CD1c-positive myeloid dendritic cell (primary cell): Measurements from ENCODE around the gene SASS6.

Source experiments
- DNase-seq: peaks from one replicate; pipeline ENCODE4 v3.0.0-alpha.2; 2016; ENCODE audit errors: extremely low spot score

The SASS6 gene

GRCh38 chr1:100132566-100133477, at the start of gene SASS6, which contains the start of gene TRMT13:
Gene SASS6 (minus strand): TSS chr1:100132930. CDS start chr1:100132814, 116 bp downstream.
Gene TRMT13 (plus strand): TSS chr1:100133163. CDS start chr1:100133169, 6 bp downstream.
- DNase-seq: peak; percentile 97

GRCh38 chr1:100178091-100178490, 45.4 kb upstream of the SASS6 start, which contains the start of gene LRRC39:
Gene LRRC39 (minus strand): TSS chr1:100178256. CDS start chr1:100168516, 9,740 bp downstream.
- no peak for DNase-seq

- no peak for DNase-seq
These were observed 44.7 kb upstream of the SASS6 start for GRCh38 chr1:100177295-100178041.

GRCh38 chr1:100168051-100168450, 35.3 kb upstream of the SASS6 start:
- no peak for DNase-seq

GRCh38 chr1:100164702-100165101, 32.0 kb upstream of the SASS6 start:
- DNase-seq: no peak

- DNase-seq: no peak
These were observed 31.5 kb upstream of the SASS6 start for GRCh38 chr1:100164216-100164615.

- no peak for DNase-seq
These were observed 30.2 kb upstream of the SASS6 start for GRCh38 chr1:100162881-100163280.

GRCh38 chr1:100152271-100152670, 19.5 kb upstream of the SASS6 start:
- peak; percentile 51 for DNase-seq

GRCh38 chr1:100151679-100152078, 18.9 kb upstream of the SASS6 start:
- no peak for DNase-seq

- no peak for DNase-seq
These were observed 15.1 kb upstream of the SASS6 start for GRCh38 chr1:100147875-100148274.

GRCh38 chr1:100146958-100147357, 14.2 kb upstream of the SASS6 start:
- no peak for DNase-seq

GRCh38 chr1:100145116-100145515, 12.4 kb upstream of the SASS6 start:
- no peak for DNase-seq

- no peak for DNase-seq
These were observed 9.6 kb upstream of the SASS6 start for GRCh38 chr1:100142343-100142742.

GRCh38 chr1:100141192-100141591, 8.5 kb upstream of the SASS6 start:
- DNase-seq: no peak

GRCh38 chr1:100137602-100138001, 4.9 kb upstream of the SASS6 start:
- no peak for DNase-seq

GRCh38 chr1:100134872-100135271, 2.1 kb upstream of the SASS6 start:
- DNase-seq: no peak

GRCh38 chr1:100131623-100132022, 1.1 kb downstream of the SASS6 start:
- no peak for DNase-seq

GRCh38 chr1:100130552-100131077, 2.1 kb downstream of the SASS6 start:
- no peak for DNase-seq

GRCh38 chr1:100127226-100127625, 5.5 kb downstream of the SASS6 start:
- DNase-seq: no peak

GRCh38 chr1:100122177-100122576, 10.6 kb downstream of the SASS6 start:
- no peak for DNase-seq

GRCh38 chr1:100115524-100115923, 17.2 kb downstream of the SASS6 start:
- DNase-seq: no peak

- DNase-seq: no peak
These were observed 23.1 kb downstream of the SASS6 start for GRCh38 chr1:100109554-100110066.
